GM19324 (cell line): ENCODE results near the gene ANP32A.
"Not testable (repeated sequence)": the region's sequence is repeated elsewhere in the genome, so short reads cannot be mapped to it uniquely, and the experiment has no call there.

Experiments used
- ATAC-seq: cut with Tn5 transposase; IDR thresholded peaks from one replicate; pipeline ENCODE4 v1.9.1; 2021; ENCODE audit warnings: mild to moderate bottlenecking, moderate library complexity; ENCODE audit not compliant: unreplicated experiment, low FRiP score

The ANP32A gene

DNA sequence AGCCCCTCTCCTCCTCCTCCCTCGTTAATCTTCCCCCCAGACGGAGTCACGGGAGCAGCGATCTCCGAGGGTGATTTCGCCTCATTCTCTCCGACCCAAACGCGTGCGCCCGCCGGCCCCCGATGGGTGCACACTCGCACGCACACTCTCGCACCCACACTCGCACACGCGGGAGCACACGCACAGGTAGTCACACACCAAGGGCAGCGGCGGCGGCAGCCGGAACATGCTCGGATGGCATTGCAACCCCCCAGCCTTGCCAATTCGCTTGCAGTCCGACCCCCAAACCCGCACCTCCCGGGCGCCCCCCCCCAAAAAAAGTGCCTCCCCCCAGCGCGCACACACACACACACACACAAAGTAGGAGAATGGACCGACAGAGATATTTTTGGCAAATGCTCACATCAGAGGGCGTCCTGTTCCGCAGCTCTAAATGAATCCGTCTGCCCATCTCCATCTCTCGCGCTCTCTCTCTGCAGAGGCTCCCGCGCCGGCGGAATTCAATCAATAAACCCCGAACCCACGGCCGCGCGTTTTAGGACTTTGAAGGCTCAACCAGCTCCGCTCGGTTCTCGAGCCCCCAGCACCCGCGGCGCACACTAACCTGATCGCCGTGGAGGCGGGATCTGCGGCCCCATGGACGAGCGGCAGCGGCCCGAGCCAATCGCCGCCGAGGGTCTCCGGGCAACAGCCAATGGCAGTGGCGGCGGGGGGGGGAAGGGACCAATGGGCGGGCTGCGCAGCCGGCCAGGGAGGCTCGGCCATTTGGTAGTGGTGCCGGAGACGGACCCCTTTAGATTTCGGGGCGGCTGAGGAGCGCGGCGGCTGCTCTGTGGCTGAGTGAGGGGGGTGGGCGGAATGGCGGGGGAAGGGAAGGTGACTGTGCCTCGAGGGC, at the start of gene ANP32A:
ANP32A (minus strand) TSS at position 601 of the 895 bp plus-strand sequence; CDS start at position 457, 144 bp downstream.
- peak; percentile 70 for ATAC-seq

DNA sequence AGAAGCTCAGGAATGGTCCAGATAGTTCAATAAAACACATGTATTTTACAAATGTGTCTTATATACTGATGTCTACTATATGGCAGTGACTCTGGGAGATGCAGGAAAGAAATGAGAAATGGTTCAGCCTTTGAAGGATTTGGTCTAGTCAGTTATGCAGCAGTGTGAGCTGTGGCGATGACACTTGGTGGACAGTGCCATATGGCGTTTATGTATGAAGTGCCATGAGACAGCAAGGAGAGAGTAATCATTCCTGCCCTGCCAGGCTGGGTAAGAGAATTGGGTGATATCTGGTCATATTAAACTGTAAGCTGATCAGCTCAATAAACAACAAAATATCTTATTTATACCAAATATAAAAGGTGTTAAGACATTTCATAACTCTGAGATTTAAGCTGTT, 47.6 kb upstream of the ANP32A start:
- ATAC-seq = no peak

DNA sequence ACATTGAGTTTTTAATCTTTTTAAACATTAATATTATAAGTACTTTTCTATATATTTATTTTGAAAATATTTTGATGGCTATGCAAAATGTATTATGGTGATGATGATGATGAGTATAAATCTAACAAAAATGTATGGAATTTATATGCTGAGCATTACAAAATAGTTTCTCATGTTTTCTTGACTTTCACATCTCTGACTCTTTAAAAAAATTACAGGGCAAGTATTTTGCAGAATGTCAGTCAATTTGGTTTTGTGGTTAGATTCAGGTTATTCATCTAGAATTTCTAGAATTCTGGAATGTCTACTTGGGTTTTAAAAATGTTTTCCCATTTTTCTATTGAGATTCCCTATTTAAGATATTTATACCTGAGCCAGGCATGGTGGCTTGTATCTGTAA, 41.7 kb upstream of the ANP32A start:
- ATAC-seq = no peak

DNA sequence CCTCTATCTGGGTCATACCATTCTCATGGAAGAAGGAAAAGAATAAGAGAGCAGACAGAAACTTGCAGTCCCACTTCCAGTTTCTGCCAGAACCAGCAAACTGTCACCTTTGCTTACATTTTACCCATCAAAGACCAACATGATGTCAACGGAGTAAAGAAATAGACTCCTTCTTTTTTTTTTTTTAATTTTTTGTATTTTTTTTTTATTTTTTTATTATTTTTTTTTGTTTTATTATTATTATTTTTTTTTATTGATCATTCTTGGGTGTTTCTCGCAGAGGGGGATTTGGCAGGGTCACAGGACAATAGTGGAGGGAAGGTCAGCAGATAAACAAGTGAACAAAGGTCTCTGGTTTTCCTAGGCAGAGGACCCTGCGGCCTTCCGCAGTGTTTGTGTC, 38.0 kb upstream of the ANP32A start:
- ATAC-seq = not testable (repeated sequence)

DNA sequence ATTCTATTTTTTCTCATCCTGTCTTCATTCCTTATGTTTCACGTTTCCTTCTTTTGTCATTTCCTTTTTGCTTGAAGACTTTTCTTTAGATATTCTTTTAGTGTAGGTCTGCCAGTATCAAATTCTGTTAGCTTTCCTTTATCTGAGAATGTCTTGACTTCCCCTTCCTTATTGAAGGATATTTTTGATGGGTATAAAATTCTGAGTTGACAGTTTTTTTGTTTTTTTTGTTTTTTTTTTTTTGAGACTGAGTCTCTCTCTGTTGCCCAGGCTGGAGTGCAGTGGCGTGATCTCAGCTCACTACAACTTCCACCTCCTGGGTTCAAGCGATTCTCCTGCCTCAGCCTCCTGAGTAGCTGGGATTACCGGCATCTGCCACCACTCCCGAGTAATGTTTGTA, 36.7 kb upstream of the ANP32A start:
- ATAC-seq = not testable (repeated sequence)

DNA sequence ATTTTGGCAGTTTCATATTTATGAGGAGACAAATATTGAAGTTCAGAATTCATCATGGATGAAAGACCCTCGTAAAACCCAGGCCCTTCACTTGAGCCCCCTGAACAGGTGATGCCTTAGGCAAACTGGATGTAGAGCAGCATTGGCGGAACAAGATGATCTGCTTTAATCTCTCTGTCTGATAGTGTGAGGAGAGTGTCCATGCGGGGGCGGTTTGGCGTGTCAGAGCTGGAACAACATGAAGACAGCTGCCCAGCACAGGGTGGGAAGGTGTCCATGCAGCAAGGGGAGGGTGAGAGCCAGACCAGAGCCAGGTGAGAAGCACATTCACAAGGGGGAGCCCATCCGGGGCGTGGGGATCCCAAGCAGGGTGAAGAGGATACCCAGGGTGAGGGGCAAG, 31.8 kb upstream of the ANP32A start:
- ATAC-seq = no peak

DNA sequence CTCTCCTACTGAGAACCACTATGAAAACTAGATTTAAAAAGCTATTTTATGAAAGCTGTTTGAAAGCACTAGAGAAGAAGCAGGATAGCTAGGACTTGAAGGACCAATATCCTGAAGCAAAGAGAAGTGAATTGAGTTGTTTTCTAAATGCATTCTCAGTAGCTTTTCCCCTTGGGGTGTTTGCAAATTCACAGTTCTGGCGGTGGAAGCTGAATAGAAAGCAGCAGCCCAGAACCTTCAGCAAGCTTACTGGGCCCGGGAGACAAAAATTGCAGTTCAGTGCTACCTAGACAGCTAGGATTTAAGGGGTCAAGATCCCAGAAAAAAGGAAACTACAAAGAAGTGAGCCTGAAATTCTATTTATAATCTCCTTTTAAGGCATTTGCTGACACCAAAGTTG, 31.3 kb upstream of the ANP32A start:
- ATAC-seq = no peak

DNA sequence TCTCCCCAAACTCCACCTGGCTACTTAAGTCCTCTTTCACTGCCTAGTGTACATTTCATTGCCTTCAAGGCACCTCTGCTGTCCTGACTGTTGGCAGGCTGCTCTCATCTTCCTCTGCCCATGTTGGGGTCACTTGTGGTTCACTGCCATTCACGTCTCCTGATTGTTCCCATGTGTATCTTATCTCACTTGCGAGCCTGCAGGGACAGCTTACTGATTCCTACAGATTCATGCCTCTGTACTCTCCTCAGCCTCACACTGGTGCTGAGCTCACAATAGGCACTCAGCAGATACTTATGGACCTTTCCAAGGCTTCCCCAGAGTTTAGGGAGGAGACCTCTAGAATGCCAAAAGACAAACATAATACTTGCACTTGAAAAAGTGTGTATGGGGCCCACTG, 28.8 kb upstream of the ANP32A start:
- no peak for ATAC-seq

DNA sequence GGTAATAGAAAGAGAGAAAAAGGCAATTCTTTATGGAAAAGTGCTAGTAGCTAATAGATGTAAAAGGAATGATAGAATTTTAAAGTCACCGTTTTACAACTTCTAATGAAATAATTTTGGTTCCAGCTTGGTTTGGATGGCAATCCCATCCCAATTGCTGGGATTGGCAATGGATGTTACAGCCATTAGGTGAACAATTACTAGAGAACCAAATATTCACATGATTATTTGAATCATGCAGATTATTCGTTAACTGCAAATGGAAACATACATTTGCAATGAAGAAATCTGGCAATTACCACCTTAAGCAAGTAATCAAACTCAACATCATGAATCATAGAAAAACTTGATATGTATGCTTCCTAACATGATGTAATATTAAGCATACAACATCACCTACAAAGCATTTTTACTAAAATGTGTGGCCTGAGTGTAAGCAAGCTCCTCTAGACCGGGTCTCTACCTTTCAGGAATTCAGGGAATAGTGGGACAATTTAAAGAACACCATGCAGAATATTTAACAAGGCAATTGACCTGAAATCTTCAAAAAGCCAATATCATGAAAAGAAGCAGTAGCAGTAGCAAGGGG, 26.2 kb upstream of the ANP32A start:
- ATAC-seq = no peak

DNA sequence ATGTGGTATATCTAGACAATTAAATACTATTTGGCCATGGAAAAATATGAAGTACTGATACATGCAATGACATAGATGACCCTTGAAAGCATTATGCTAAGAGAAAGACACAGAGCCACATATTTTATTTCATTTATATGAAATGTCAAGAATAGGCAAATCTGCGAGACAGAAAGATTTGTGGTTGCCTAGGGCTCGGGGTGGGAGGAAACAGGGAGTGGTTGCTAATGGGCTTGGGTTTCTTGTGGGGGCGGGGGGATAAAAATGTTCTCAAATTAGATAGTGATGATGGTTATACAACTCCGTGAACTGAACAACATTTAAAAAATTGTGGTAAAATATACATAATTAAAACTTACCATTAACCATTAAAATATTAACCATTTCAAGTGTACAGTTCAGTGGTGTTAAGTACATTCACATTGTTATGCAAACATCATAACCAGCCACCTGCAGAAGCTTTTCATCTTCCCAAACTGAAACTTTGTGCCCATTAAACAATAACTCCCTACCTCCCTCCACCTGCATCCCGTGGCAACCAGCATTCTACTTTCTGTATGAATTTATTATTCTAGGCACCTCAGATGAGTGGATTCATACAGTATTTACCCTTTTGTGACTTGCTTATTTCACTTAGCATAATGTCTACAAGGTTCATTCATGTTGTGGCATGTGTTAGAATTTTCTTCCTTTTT, 24.3 kb upstream of the ANP32A start:
- ATAC-seq = no peak

DNA sequence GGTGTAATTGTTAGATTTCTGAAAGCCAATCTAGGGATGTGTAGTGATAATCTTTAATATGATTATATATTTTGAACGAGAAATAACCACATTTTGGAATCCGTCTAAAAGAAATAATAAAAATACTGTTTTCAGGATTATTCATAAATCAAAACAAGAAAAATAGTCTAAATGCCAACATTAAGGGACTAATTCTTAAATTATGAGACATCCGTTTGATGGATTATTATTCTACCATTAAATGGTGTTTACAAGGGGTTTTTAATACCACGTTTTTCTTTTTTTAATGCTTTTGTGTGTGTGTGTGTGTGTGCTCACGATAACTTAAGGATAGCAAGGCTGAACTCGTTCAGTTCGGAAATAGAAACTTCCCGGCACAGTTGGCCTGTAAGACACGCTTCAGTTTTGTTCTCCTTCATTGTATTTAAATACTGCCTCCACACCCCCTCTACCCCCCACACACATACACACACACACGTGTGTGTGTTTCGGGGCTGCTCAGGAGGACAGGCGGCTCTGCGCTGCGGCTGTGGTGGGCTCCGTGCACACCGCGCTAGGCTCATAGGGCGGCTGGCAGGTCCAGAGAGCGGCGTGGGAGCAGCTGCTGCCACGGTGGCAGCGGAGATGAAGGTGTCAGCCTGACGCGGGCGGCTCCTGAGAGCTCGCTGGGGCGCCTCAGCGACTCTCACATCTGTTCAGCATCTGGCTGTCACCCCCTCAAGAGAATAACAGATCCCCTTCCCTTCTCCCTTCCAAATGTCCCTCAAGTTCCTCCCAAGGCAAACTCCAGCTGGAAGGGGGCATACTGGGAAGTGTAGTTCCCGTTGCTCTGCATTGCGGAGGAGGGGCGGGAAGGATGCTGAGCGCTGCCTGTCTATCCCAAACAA, 23.0 kb upstream of the ANP32A start:
- ATAC-seq = no peak

DNA sequence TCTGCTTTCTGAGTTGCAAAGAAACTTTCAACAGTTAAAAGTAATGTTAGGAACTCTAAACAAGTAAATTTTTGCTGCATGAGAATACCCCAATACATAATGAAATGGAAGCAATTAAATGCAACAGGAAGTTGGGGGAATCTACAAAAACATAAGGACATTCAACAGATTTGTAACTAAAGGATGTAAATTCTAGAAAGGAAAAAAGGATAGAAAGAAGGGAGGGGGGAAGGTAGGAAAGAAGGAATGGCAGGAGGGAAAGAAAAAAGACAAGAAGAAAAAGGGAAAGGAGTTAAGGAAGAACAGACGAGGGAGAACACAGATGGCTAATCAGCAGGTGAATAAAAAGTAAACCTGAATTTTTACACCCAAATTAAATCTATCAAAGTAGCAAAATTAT, 22.3 kb upstream of the ANP32A start:
- ATAC-seq = no peak

DNA sequence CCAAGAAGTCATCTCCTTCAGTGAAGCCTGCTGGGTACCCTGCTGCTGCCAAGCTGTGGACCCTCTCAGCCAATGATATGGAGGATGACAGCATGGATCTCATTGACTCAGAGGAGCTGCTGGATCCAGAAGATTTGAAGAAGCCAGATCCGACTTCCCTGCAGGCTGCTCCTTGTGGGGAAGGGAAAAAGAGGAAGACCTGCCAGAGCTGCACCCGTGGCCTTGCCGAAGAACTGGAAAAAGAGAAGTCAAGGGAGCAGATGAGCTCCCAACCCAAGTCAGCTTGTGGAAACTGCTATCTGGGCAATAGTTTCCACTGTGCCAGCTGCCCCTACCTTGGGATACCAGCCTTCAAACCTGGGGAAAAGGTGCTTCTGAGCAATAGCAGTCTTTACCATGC, 13.7 kb upstream of the ANP32A start:
- no peak for ATAC-seq

DNA sequence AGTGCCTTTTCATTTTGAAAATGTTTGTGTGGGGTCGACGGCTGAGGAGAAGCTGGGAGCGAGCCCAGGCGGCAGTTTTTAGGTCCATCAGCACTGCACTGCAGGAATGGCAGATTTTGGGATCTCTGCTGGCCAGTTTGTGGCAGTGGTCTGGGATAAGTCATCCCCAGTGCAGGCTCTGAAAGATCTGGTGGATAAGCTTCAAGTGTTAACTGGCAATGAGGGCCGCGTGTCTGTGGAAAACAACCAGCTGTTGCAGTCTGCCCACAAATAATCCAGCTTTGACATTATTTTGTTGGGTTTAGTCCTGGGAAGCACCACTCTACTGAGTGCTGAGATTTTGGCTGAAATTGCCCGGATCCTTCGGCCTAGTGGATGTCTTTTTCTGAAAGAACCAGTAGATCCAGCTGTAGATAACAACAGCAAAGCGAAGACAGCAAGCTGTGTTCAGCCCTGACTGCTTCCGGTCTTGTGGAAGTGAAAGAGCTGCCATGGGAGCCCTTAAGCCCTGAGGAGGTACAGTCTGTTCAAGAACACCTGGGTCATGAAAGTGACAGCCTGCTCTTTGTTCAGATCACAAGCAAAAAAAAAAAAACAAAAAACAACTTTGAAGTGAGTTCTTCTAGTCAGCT, 13.1 kb upstream of the ANP32A start:
- no peak for ATAC-seq

DNA sequence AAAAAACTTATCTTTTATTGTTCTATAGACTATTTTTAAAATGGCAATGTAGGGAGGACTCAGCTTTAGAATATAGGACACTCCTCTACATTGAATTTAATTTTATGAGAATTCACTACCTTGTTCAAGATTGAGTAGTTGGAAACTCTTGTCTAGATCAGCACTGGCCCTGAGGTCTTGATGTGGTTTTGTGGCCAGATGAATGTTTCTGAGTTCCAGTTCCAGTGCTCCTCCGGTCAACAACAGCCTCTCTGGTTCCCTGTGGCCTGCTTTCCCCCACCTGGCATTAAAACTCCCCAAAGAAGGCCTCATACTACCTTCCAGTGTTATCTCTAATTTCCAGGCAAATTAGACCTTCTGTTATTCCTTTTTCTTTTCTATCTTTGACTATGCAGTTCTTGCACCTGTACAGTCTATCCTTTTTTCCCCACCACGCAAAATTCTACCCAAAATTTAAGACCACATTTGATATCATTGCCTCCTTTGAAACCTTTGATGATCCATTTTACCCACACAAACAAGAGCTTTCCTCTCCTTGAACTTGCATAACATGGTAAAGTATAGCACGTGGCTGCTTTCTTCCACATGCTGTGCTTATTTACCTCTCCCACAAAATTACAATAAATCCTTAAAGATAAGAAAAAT, 9.6 kb upstream of the ANP32A start:
- ATAC-seq = no peak

DNA sequence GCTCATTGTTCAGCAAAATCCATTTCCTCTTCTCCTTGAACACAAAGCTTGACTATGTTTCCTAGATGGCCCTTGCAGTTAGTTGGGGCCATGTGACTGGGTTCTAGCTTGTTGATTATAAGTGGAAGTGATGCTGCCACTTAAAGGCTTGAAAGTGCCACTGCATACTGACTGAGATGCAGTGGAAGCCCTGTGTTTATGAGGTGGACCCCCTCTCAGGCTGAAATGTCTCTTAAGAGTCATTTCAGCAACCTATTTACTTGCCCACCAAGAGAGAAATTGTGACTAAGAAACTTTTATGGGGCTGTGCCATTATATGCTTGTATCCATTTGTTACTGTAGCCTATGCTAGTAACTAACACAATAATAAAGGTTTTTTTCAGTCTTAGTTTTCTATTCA, 8.4 kb upstream of the ANP32A start:
- ATAC-seq = no peak

DNA sequence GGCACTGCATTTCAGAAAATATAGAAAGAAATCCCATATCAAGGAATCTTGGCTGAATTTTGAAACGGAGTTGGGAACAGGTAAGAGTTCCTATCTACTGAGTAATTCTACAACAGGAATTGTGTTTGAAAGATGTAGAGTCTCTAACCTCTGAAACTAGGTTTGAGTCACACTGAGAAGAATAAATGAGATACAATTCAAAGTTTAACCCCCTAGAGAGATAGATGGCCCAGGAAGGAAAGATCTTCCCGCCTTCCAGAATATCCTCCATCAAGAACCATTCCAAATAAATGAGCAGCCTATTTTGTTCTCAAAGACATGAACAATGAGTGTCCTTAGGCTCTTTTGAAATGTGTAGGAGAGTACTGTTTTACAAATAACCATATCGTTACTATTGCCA, 2.9 kb upstream of the ANP32A start:
- ATAC-seq = no peak

DNA sequence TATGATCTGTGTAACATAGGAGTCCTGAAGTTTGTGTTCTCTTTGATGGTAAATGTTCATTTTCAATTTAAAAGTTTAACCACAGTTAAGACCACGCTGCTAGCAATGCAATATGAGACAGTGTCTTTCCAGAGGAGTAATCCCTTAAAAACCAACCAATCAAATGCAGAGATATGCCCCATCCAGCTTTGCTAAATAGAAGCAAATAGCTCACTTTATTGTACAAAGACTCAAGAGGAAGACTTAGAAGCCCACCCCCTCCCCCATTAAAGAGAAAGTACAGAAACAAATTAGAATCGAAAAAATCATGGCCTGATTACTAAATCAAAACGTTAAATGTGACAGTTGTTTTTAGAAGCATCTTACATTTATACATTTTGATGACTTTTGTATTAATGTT, 2.1 kb upstream of the ANP32A start:
- ATAC-seq = no peak

DNA sequence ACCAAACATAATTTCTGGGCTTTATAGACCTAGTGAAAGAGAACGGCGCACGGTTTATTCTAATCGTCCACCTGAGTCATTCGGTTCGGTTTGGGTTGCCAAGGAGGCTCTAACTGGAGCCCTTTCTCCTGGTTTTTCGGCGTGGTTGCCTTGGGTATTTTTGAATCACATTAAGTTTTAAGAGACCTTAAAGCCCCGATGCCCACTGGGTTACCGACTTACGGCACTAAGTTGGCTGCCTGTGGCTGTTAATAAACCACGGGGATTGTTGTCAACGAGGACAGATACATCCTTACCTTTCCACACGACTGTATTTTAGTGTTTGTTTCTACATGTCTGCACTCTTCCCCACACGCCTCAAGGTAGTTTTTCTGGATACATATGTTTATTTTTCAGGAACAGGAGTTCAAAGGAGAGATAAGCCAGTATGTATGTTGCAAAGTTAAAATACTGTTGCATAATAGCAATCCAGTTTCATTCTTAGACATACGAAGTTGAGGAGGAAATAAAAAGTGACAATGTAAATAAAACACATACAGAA, 1.2 kb upstream of the ANP32A start:
- no peak for ATAC-seq
